Measurements from ENCODE around the gene AIG1.
"Not testable (repeated sequence)": the region's sequence is repeated elsewhere in the genome, so short reads cannot be mapped to it uniquely, and the experiment has no call there.

The AIG1 gene

DNA sequence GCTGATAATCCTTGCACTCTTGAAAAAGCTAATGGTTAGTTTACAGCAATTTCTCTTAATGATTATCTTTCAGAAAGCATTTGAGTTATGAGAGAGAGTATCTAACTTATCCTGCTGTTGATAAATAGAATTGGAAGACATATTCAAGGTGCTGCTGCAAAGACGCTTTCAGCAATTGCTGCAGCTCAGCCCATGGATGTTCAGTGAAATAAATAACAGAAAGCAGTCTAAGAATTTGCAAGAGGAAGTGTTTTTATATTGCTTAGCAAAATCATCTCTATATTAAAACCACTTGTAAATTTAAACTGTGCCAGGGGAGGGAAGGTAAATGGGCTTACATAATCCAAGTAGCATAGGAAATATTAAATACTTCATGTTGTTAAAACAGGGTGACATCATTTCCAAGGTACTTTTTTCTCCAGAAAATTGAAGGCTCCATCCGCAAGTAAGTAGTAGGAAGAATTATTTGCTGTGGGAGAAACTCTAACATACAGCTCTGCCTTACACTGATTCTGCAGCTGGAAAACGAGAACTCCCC lies 201.3 kb downstream of the AIG1 start:
- H3K4me3 ChIP-seq (ENCODE audit: low read depth, low read length), result no peak overlapping the region

DNA sequence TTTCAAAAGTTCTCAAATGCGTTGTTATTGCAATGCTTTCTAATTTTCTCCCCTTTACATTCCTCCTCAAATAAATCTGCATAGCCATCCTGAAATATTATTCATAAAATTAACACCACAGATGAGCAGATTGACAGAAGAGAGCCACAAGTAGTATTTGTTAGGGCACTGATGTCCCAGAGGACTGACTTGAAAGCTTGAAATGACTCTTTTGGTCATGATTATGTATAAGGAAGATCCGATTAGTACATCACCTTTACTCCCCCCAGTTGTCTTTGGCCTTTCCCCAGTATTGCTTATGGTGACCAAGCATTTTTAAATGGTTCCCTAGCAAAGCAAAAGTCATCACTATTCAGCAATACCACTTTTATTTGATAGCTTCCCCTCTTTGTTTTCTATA lies 202.2 kb downstream of the AIG1 start:
- no peak overlapping the region for H3K4me3 ChIP-seq (ENCODE audit: low read depth, low read length)

DNA sequence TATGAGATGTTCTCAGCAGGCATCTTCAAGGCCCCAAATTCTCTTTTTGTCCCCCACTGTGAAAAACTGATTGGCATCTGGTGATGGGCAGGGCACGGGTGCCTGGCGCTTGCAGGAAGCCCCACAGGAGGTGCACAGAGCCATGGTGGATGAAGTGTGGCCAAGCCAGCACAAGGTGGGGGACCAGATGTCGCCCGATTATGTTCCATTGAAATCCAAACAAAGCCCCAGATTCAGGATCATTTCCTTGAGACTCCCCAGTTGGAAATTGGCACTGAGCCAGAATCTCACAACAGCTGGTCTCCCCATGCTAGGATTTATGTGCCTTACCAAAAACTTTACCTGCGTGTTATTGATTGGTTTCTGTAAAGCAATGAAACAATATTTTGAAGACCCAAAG lies 203.7 kb downstream of the AIG1 start:
- H3K4me3 ChIP-seq (ENCODE audit: low read depth, low read length), result no peak overlapping the region

DNA sequence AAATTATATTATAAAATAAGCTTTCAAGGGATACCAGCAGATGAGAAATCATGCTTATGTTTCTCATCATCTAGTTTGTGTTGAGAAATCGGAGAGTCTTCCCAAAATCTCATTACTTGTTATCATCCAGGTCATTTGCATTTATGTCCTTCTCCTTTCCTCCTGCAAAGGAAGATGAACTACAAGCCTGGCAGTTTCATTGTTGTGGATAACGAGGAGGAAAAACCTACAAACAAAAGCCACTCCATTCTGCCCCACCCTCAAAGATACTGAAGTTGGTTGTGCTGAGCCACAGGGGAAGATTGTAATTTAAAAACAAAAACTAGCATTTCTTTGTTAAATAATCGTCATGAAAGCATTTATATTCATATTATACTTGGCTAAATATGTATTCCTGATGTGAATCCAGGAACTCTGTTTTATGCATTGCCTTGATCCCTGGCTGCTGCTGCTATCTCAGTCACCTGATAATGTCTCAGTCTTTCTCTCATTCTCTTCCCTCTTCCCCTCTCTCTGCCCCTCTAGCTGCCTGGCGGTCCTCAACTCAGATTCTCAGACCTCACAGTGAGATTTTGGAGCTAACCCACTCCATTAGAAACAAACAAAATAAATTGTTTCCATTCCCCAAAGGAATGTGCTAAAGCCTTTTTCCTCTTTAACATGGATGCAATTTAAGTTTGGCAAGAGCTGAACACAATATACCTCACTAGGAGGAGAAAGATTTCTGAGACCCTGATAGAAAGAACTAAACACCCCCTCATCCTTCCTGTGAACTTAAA lies 204.5 kb downstream of the AIG1 start:
- H3K4me3 ChIP-seq (ENCODE audit: low read depth, low read length), result no peak overlapping the region

DNA sequence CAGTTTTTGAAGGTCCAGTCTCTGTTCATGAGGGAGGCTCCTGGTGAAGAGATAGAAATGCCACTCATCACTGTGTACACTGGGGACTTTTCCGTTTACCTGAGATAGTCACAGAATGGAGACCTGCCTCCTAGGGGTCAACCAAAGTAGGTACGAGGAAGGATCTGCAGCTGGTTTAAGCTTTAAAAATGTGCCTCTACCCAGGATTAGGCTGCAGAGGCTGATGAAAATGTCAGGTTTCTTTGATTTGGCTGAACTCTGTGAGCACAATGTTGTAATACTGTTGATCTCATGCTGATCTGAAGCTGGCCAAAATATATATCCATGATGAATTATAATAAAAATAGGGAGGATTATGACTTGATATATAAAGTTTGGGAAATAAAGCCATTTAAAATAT lies 207.1 kb downstream of the AIG1 start:
- no peak overlapping the region for H3K4me3 ChIP-seq (ENCODE audit: low read depth, low read length)

DNA sequence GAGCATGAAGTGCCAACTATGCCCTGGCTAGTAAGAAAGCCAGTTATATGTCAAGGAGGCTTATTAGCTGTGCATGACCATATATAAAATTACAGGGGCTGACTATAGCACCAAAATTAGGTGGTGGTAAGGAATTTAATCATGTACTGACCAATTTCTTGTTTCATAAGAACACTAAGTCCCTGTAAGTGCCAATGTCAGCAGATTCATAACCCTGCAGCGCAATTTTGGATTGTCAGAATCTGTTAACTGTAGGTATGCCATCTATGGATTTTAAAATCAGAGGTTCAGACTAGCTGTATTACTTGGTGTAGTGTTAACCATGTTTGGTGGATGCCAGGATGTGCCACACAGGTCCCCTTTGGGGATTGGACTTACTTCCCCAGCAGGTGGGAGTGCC lies 207.8 kb downstream of the AIG1 start:
- H3K4me3 ChIP-seq (ENCODE audit: low read depth, low read length), result no peak overlapping the region

DNA sequence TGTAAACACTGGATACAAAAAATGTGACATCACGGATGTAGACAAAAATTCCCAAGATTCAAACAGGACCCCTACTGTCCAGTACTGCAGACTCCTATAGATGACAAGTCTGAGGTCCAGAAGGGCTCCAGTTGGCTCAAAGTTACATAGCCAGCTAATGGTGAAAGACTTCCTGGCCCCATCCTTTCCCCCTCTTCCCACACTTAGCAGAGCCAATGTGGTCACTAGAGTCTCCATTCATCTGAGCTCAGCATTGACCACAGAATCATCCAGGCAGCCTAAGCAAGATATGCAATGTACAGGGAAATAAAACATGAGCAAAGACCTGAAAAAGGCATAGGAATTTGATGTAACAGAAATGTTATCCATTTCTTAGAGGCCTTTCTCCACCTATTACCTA lies 209.3 kb downstream of the AIG1 start:
- no peak overlapping the region for H3K4me3 ChIP-seq (ENCODE audit: low read depth, low read length)

DNA sequence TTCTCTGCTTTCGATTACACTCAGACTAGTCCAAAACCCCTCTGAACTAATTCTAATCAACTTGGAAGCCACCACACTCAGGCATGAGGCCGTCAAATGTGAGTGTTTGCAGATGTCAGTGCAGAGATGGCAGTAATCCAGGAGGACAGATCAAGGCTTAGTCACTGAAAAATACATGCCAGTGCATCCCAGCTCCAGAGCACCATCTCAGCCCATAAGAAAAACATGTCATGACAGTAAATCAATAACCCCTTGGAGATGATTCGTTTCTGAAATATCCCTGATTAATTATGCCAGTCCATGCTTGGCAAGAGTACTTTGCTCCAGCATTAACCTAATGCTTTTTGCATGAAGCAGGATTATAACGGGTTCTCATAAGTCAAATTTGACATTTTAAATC lies 210.3 kb downstream of the AIG1 start:
- no peak overlapping the region for H3K4me3 ChIP-seq (ENCODE audit: low read depth, low read length)

DNA sequence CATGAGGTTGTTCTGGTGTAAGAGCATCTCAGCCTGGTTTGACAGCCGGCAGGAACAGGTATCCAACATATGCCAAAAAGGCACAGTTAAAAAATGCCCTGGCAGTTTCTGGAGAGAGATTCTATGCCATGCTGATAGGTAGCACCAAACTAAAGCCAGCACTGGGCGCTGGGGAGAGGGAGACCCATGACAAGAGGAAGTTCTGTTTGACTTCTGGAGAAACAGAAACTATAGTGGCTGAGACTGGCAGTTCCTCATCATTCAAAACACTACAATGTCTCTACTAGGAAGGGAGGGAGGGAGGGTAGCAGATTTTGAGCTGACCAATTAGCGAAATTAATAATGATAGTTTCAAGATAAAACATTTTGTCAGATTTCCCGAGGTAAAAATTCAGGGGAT lies 215.7 kb downstream of the AIG1 start:
- no peak overlapping the region for H3K4me3 ChIP-seq (ENCODE audit: low read depth, low read length)

DNA sequence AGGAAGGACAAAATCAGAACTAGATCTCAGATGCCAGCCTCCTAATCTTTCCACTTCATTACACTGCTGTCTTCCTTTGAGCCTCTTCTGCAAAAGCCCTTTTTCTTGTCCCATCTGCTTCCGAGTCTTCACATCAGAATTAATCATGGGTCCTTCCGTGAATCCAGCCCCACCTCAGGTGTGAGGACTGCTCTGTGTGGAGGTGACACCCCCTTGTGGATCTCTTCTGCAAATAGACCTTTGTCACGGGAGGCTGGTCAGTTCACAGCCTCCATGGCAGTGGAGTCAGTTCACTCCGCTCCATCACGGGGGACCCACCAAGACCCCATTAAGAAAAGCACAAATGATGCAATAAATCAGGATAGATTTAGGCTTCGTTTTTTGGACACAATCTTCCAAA lies 218.7 kb downstream of the AIG1 start:
- no peak overlapping the region for H3K4me3 ChIP-seq (ENCODE audit: low read depth, low read length)

DNA sequence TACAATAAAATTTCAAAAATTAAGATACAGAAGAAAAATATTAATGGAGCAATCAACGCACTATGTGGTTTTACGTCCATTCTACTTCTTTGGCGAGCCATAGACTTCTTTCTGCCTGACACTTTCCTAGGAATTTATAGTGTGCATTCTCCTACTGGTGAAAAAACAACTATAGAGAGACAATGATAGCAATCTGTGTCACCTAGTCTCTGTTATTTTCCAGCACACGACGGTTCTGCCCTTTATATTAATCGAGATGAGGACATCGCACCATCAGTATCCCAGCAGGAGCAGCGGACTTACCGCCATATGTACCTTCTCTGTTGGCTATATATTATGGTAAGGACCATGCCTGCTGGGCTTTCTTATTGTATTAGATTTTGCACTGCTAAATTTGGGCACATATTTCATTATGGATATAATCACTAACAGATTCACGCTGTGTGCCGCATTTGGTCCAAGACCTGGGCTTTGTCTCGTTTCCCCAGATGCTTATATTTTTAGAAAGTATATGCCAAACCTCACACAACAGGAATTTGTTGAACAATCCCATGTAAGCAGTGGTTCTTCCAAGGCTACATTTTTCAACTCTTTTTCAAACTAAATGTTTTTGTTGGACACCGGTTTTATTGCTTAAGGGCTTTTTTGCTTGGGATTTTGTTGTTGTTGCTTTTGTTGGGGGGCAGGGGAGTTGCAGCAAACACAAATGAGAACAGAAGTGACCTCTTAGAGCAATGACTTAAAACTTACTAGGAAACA lies 223.4 kb downstream of the AIG1 start:
- no peak overlapping the region for H3K4me3 ChIP-seq (ENCODE audit: low read depth, low read length)

DNA sequence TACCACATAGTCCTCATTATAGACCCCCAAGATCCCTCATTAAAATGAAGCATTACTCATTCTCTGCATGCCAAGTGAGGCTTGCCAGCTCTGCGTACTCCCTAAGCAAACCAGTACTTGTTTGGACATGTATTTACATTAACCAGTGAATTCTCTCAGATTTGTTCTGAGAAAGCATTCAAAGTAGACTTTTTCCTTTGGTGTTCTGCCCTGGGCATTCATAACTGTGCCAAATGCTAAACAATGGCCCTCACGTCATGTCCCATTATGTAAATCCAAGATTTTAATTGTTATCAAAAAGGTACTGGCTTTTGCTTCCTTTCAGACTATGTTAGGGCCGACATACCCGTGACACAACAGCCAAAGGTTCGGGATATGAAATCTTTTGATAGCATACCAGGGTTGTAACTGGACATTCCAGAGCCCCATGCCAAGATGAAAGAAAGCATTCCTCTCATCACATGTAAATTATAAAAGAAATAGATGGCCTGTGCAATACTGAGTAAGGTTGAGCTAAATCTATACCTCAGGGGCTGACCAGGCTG lies 225.6 kb downstream of the AIG1 start:
- H3K4me3 ChIP-seq (ENCODE audit: low read depth, low read length), result no peak overlapping the region

DNA sequence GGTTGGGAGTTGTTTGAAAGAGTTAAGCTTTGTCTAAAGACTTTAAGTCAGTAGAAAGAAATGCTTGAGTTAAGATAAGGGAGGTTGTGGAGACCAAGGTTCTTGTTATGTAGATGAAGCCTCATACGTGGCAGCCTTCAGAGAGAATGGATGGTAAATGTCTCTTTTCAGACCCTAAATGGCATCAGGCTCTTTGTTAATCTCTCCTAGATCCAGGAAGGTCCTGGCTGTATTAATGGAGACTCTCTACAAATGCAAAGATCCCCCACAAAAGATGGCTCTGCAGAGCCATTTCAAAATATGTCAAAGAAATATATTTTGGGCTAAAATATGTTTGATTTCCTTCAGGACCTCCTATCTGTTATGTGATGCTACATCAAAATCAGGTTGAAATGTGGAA lies 228.2 kb downstream of the AIG1 start:
- no peak overlapping the region for H3K4me3 ChIP-seq (ENCODE audit: low read depth, low read length)

DNA sequence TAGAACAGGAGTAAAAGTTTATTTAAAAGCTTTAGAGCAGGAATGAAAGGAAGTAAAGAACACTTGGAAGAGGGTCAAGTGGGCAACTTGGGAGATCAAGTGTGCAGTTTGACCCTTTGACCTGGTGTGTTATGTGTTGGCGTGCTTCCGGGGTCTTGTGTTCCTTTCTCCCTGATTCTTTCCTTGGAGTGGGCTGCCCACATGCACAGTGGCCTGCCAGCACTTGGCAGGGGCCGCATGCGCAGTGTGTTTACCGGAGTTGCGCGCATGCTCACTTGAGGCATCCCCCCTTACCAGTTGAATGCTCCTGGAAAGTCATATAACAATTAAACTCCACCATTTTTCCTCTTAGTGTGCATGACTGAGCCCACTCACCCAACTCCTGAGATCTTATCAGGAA lies 229.5 kb downstream of the AIG1 start:
- no peak overlapping the region for H3K4me3 ChIP-seq (ENCODE audit: low read depth, low read length)

DNA sequence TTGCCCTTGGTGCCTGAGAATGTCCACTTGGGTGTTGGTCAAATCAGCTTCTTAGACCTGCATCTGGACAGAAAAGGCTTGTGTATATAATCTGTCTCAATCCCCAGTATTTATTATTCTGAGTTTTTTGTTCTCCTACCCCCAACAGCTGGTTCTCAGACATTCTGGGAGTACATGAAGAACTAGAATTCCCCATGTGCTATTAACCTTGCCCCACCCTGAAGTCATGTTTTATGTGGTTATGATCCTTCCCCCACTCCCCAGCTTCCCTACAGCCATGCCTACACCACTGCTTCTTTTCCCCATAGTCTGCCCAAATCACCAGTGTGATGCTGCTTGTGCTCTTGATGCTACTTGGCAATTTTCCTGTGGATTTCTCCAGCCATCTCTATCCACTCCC lies 232.8 kb downstream of the AIG1 start:
- no peak overlapping the region for H3K4me3 ChIP-seq (ENCODE audit: low read depth, low read length)

DNA sequence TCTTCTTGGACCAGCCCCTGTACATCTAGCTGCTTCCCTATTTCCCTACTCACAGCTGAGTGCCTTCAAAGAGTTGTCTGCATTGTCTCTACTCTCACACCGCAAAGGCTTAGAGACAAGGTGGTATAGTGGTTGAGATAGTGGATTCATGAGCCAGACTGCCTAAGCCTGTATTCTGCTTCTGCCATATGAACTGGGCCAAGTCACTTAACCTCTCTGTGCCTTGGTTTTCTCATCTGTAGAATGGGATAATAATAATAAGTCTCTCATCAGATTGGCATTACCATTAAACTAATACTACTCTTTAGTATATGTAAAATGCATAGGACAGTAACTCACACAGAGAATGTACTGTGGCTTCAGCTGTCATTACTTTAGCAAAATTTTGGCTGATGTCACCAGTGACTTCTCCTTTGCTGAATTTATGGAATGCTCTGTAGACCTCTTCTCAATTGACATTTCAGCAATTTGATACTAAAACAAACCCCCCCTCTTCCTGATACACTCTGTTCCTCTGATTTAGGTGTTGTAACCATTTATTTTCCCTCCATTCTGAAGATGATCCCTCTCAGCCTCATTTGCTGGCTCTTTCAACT lies 233.7 kb downstream of the AIG1 start:
- no peak overlapping the region for H3K4me3 ChIP-seq (ENCODE audit: low read depth, low read length)

DNA sequence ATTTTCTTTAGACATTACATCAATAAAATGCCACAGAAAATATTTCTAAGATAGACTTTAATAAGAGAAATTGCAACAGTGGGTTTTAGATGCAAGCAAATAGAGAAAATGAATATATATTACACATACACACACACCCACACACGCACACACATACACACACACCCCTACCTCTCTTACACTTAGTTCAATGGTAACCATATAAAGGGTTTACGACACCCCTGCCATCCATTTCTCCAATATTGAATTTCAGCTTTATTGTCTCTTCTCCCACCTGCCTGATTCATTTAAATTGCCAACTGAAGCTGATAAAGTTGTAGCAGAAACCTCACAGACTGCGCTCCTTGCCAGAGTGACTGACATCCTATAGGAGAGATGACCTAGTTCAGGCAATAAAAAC lies 235.2 kb downstream of the AIG1 start:
- no peak overlapping the region for H3K4me3 ChIP-seq (ENCODE audit: low read depth, low read length)

DNA sequence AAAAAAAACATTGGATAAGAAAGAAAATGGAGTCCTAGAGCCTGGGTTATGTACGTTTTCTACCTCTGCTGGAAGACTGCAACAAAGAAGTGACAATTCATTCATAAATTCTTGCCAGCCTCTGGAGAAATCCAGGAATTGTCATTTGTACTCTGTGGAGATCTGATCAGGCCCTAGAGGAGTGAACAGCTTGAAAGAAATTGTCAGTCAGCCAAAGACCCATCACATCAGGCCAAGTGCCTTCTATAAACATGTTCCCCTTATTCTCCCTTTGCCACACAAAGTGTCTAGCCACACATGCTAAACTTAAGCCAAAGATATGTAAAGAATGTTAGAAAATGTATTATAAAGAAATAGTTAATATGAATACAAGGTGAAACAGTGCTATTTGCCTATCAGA lies 237.4 kb downstream of the AIG1 start:
- H3K4me3 ChIP-seq (ENCODE audit: low read depth, low read length), result no peak overlapping the region

DNA sequence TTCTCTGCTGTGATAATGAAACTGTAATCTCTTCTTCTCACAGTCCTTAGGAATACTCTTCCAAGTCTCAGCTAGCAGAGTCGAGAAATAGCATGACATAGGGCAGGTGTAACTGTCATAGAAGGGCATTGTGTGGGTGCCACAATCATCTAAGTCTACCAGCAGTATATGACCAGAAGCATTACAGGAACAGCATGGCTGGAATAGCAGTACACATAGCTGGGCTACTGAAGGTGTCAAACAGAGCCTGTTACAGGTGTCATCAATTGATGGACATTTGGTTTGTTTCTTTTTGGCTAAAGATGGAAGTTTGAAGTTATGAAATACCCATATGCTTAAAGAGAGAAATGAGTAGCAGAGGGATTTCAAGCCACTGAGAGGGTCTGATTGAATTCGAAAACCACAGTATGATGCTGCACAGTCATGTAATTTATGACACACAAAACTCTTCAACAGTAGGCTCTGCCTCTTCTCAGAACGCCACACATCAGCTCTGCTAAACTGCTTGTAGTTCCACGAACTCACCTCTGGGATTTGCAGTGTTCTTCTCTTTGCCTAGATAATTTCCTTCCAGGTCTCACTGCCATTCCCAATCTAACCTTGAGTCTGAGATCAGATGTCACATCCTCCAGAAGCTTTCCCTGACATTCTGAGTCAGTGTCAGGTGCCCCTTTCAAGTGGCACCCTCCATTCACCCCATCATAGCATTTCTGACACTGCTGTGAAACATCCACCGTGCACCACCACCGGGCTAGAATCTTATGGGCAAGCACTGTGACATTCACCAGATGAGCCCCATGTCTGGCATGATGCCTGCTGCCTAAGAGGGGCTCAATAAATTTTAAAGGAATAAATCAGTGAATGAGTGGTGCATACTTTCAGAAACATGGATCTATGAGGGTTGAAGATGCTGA lies 238.8 kb downstream of the AIG1 start:
- no peak overlapping the region for H3K4me3 ChIP-seq (ENCODE audit: low read depth, low read length)

DNA sequence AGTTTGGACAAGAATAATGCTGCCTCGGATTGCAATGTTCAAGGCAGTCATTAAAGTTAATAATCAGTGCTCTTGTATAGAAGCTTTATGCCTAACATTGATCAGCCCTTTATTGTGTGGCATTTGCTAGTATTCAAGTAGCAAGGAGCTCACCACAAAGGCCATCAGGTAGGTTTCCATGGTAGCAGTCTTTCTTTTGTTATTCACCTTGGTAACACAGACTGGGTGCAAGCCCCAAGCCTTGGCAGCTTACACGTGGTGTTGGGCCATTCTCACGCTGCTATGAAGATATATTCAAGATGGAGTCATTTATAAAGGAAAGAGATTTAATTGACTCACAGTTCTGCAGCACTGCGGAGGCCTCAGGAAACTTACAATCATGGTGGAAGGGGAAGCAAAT lies 240.5 kb downstream of the AIG1 start:
- H3K4me3 ChIP-seq (ENCODE audit: low read depth, low read length), result no peak overlapping the region

DNA sequence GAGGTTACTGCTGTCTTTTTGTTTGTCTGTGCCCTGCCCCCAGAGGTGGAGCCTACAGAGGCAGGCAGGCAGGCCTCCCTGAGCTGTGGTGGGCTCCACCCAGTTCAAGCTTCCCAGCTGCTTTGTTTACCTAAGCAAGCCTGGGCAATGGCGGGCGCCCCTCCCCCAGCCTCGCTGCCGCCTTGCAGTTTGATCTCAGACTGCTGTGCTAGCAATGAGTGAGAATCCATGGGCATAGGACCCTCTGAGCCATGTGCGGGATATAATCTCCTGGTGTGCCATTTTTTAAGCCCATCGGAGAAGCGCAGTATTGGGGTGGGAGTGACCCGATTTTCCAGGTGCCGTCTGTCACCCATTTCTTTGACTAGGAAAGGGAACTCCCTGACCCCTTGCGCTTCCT lies 247.1 kb downstream of the AIG1 start:
- not testable (repeated sequence) for H3K4me3 ChIP-seq (ENCODE audit: low read depth, low read length)
